ENCODE results near the gene ZNF441. TPM values are rescaled to one million over a fixed set of nuclear protein-coding genes. Genes with fewer than 3 reads are reported as not detected.

Gene ZNF441
- total and polyA plus RNA-seq, 2 of the 4 experiments (the other 2 are of a cell fraction), result 2.8 to 9.7 TPM

Other genes starting within 250 kb of the ZNF441 start
- gene ECSIT, start 237.9 kb upstream of the ZNF441 start, total RNA-seq (2012; rRNA removed), result 31.9 and 42.3 TPM in 2 replicates
- 30.5 and 31.4 TPM in 2 replicates for gene ECSIT, start 237.9 kb upstream of the ZNF441 start, polyA plus RNA-seq (2012; rRNA removed)
- 102 TPM in 2 replicates for gene CNN1, start 228.1 kb upstream of the ZNF441 start, total RNA-seq (2012; rRNA removed)
- gene CNN1, start 228.1 kb upstream of the ZNF441 start, polyA plus RNA-seq (2012; rRNA removed), result 196 and 207 TPM in 2 replicates
- gene ELOF1, start 207.8 kb upstream of the ZNF441 start, total RNA-seq (2012; rRNA removed), result 62.4 and 121 TPM in 2 replicates
- 96.0 and 96.8 TPM in 2 replicates for gene ELOF1, start 207.8 kb upstream of the ZNF441 start, polyA plus RNA-seq (2012; rRNA removed)
- 0.28 and 0.54 TPM in 2 replicates for gene ACP5, start 189.4 kb upstream of the ZNF441 start, total RNA-seq (2012; rRNA removed)
- 0.76 and 1.2 TPM in 2 replicates for gene ACP5, start 189.4 kb upstream of the ZNF441 start, polyA plus RNA-seq (2012; rRNA removed)
- 32.8 and 34.4 TPM in 2 replicates for gene ZNF627, start 169.5 kb upstream of the ZNF441 start, total RNA-seq (2012; rRNA removed)
- gene ZNF627, start 169.5 kb upstream of the ZNF441 start, polyA plus RNA-seq (2012; rRNA removed), result 4.3 and 6.3 TPM in 2 replicates
- 9.2 and 9.3 TPM in 2 replicates for gene ZNF823, start 28.1 kb upstream of the ZNF441 start, total RNA-seq (2012; rRNA removed)
- 1.8 and 2.2 TPM in 2 replicates for gene ZNF823, start 28.1 kb upstream of the ZNF441 start, polyA plus RNA-seq (2012; rRNA removed)
- 3.6 and 4.2 TPM in 2 replicates for gene ZNF491, start 31.5 kb downstream of the ZNF441 start, total RNA-seq (2012; rRNA removed)
- gene ZNF491, start 31.5 kb downstream of the ZNF441 start, polyA plus RNA-seq (2012; rRNA removed), result 0.80 and 1.5 TPM in 2 replicates
- gene ZNF440, start 47.3 kb downstream of the ZNF441 start, total RNA-seq (2012; rRNA removed), result 8.4 and 9.4 TPM in 2 replicates
- 1.7 and 2.8 TPM in 2 replicates for gene ZNF440, start 47.3 kb downstream of the ZNF441 start, polyA plus RNA-seq (2012; rRNA removed)
- gene ZNF439, start 81.7 kb downstream of the ZNF441 start, total RNA-seq (2012; rRNA removed), result 8.4 and 10.0 TPM in 2 replicates
- 3.8 and 4.8 TPM in 2 replicates for gene ZNF439, start 81.7 kb downstream of the ZNF441 start, polyA plus RNA-seq (2012; rRNA removed)
- gene ZNF69, start 120.8 kb downstream of the ZNF441 start, total RNA-seq (2012; rRNA removed), result 10.8 and 12.0 TPM in 2 replicates
- gene ZNF69, start 120.8 kb downstream of the ZNF441 start, polyA plus RNA-seq (2012; rRNA removed), result 1.2 and 2.7 TPM in 2 replicates
- 10.2 and 11.9 TPM in 2 replicates for gene ZNF700, start 158.1 kb downstream of the ZNF441 start, total RNA-seq (2012; rRNA removed)
- 4.2 and 5.3 TPM in 2 replicates for gene ZNF700, start 158.1 kb downstream of the ZNF441 start, polyA plus RNA-seq (2012; rRNA removed)
- 0.56 and 0.90 TPM in 2 replicates for gene ZNF763, start 198.0 kb downstream of the ZNF441 start, total RNA-seq (2012; rRNA removed)
- 0.75 and 0.94 TPM in 2 replicates for gene ZNF763, start 198.0 kb downstream of the ZNF441 start, polyA plus RNA-seq (2012; rRNA removed)